Germinal center (tissue), 1 donor: ENCODE data around the gene ZNF716.
"Not testable (repeated sequence)": the region's sequence is repeated elsewhere in the genome, so short reads cannot be mapped to it uniquely, and the experiment has no call there.

Experiments
- DNase-seq: peaks from one replicate; pipeline ENCODE4 v3.0.0; 2012; ENCODE audit warnings: mixed read lengths, low spot score

Gene ZNF716

GRCh38 chr7:57426629-57427003 lies 23.4 kb upstream of the ZNF716 start:
- no peak for DNase-seq

GRCh38 chr7:57427146-57427545 lies 22.8 kb upstream of the ZNF716 start:
- no peak for DNase-seq

DNA sequence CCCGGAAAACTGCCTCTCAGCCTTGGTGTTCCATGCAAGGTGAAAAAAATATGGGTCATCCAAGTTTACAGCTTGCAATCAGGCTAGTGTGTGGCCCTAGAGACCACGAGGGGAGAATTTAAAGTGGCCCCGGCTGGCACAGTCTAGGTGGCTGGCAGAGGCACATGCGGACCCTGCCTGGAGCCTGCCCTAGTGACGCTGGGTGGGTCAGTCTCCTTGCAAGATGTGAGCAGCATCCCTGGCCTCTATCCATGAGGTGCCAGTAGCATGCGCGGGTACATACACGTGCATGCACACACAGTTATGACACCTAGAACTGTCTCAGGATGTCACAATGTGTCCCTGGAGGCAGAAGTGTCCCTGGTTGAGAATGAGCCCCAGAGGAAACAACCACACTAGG lies 22.4 kb upstream of the ZNF716 start:
- DNase-seq: no peak

DNA sequence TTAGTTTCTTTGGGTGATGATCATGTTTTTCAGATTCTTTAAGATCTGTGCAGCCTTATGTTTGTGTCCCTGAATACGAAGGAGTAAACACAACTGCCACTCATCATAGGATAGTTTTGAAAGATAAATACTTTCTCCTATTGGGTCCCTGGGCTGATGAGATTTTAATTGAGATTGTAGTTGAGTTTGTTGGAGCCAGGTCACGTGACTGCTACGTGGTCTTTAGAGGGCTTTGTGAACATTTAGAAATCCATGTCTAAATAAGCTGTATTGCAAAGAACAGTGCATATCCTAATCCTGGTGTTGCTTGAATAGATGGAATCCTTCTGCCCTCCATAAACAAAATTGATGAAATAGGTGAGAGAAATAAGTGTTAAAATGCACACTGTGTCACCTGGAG lies 17.4 kb upstream of the ZNF716 start:
- no peak for DNase-seq

DNA sequence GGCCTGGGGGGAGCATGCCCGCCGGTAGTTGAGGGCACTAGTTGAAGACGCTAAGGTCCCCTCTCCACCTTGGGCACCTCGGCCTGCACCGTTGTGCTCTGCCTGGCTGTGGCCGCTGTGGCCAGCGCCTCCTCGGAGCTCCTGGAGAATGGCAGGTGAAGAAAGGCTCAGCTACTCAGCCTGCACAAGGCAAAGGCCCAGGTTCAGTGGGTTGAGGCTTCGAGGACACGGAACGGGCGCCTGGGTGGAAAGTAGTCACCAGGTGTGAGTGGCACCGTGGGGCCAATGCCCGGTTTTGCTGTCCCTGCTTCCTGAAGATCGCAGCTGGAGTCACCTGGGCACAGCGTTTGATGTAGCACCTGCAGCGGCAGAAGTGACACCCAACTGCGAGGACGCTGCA lies 12.4 kb upstream of the ZNF716 start:
- DNase-seq: no peak

DNA sequence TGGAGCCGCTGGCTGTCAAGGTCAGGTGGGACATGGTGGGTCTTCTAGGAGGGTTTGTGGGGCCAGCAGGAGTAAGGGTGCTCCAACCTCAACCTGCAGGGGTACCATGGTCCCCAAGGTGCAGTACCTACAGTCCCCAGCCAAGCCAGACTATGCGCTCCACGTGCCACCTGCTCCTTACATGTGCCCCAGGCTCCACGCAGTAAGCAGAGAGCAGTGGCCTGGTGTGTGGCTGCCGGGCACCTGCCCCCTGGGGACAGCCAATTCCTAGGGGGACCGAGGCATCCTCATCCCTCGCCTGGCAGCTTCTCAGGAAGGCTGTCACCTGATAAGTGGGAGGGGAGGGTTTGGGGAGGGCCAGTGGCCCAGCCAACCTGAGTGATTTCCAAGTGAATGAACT lies 11.7 kb upstream of the ZNF716 start:
- no peak for DNase-seq

- no peak for DNase-seq
Measured at GRCh38 chr7:57443567-57443966, 6.4 kb upstream of the ZNF716 start.

DNA sequence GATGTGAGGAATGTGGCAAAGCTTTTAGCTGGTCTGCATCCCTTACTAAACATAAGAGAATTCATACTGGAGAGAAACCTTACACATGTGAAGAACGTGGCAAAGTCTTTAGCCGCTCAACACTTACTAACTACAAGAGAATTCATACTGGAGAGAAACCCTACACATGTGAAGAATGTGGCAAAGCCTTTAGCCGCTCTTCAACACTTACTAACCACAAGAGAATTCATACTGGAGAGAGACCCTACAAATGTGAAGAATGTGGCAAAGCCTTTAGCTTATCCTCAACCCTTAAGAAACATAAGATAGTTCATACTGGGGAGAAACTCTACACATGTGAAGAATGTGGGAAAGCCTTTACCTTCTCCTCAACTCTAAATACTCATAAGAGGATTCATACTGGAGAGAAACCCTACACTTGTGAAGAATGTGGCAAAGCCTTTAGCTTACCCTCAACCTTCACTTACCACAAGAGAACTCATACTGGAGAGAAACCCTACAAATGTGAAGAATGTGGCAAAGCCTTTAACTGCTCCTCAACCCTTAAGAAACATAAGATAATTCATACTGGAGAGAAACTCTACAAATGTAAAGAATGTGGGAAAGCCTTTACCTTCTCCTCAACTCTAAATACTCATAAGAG lies 19.3 kb downstream of the ZNF716 start:
- not testable (repeated sequence) for DNase-seq

GRCh38 chr7:57480304-57480703 lies 30.3 kb downstream of the ZNF716 start:
- not testable (repeated sequence) for DNase-seq

DNA sequence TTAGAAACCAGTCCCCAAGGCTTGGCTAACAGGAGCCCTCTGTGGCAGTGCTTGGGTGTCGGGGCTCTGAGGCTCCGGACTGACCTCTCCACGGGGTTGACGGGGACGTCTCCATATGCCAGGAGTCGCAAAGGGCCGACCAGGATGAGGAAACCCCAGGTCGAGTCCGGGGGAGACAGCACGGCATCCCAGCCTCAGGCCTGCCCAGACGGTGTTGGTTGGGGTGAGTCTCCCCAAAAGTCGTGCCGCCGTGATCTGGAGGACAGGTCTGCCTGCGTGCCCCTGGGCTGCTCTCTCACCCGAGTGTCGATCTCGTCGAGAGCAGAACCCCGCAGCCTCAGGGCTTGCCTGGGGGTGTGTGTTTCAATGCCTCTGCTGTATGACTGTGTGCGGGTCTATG lies 35.0 kb downstream of the ZNF716 start:
- DNase-seq: not testable (repeated sequence)

DNA sequence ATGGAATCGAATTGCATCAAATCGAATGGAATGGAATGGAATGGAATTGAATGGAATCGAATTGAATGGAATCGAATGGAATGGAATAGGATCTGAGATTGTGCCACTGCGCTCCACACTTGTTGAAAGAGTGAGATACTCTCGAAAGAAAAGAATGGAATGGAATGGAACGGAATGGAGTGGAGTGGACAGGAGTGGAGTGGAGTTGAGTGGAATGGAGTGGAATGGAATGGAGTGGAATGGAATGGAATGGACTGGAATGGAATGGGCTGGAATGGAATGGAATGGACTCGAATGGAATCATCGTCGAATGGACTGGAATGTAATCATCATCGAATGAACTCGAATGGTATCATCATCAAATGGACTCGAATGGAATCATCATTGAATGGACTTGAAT lies 38.0 kb downstream of the ZNF716 start:
- no peak for DNase-seq

- not testable (repeated sequence) for DNase-seq
Measured at GRCh38 chr7:57495111-57495510, 45.1 kb downstream of the ZNF716 start.

GRCh38 chr7:57496395-57496794 lies 46.4 kb downstream of the ZNF716 start:
- DNase-seq: no peak

GRCh38 chr7:57505176-57505575 lies 55.2 kb downstream of the ZNF716 start:
- DNase-seq: no peak
